HCT116 (cell line): Measurements from ENCODE around the gene RNF151. TPM values are rescaled to one million over a fixed set of nuclear protein-coding genes. Genes with fewer than 3 reads are reported as not detected.

Experiments
- ATAC-seq: fragments of 200-7000 bp; cut with Tn5 transposase; 2 replicates; pipeline ENCODE4 v1.9.1; 2020; ENCODE audit warnings: mild to moderate bottlenecking, moderate library complexity
- BruUV-seq: library from RNA; stranded (reverse); fragments of 400-500 nt; replicated peaks from 2 replicates; lab custom pipeline; 2021; lab: Mats Ljungman, UMichigan
- CTCF ChIA-PET: fragments of 300-600 bp; sonication (Branson Sonifier 250); formaldehyde crosslinking; loops from one replicate; lab custom pipeline; 2021; ENCODE audit warnings: antibody characterized with exemption; lab: Charles Lee
- POLR2A ChIA-PET: fragments of 300-600, 350-600 bp; sonication (Branson Sonifier 250); formaldehyde crosslinking; loops from one replicate; lab custom pipeline; 2021; ENCODE audit warnings: antibody characterized with exemption; lab: Charles Lee
- RAD21 ChIA-PET, 2 experiments: fragments of 300-600 bp; sonication (Branson Sonifier 250); formaldehyde crosslinking; loops; one replicate each; lab custom pipeline; 2023; ENCODE audit warnings: low total read pairs in 2 of 2; ENCODE audit not compliant: uncharacterized antibody in 2 of 2, unreplicated experiment in 2 of 2, low non-redundant PET in 1 of 2; lab: Charles Lee
- DNase-seq: peaks from one replicate; pipeline ENCODE4 v3.0.0-alpha.2; 2010; ENCODE audit warnings: low read depth, low spot score
- H2AFZ ChIP-seq: fragments of 200-600 bp; shearing (Covaris generic), sonication (generic); 2 replicates; pipeline ENCODE4 v1.6.1; 2017; ENCODE audit warnings: low read depth, mixed run types, mixed read lengths, antibody characterized with exemption, low read length; ENCODE audit not compliant: poor library complexity, severe bottlenecking
- H3K27ac ChIP-seq: 2 replicates; pipeline ENCODE4 v1.5.1; 2012; ENCODE audit warnings: low read depth, low read length
- H3K27me3 ChIP-seq: fragments of 200-600 bp; sonication (generic); 2 replicates; pipeline ENCODE4 v1.6.1; 2016; ENCODE audit warnings: mixed run types, low read length, mixed read lengths; ENCODE audit not compliant: insufficient read depth
- H3K36me3 ChIP-seq, 2 experiments: fragments of 200-500 bp in 1 of 2; fragments of 200-600 bp in 1 of 2; sonication (Bioruptor generic) in 1 of 2; sonication (generic) in 1 of 2; 2 replicates each; pipeline versions ENCODE4 v1.5.1 to v1.6.1; 2014 to 2016; ENCODE audit warnings: low read length in 2 of 2, inconsistent platforms in 1 of 2, mixed read lengths in 1 of 2, mixed run types in 1 of 2; ENCODE audit not compliant: insufficient read depth in 2 of 2, control insufficient read depth in 1 of 2
- H3K4me1 ChIP-seq, 2 experiments: fragments of 200-600 bp in 1 of 2; sonication (generic) in 1 of 2; 2 replicates each; pipeline versions ENCODE4 v1.5.1 to v1.6.1; 2012 to 2017; ENCODE audit warnings: low read length in 2 of 2, inconsistent platforms in 1 of 2, mild to moderate bottlenecking in 1 of 2, mixed read lengths in 1 of 2, mixed run types in 1 of 2, moderate library complexity in 1 of 2; ENCODE audit not compliant: insufficient read depth in 2 of 2, control insufficient read depth in 1 of 2
- H3K4me2 ChIP-seq: fragments of 200-600 bp; sonication (generic); 2 replicates; pipeline ENCODE4 v1.6.1; 2017; ENCODE audit warnings: mixed run types, low read length, mixed read lengths
- H3K4me3 ChIP-seq, 2 experiments: fragments of 200-600 bp in 1 of 2; sonication (generic) in 1 of 2; replicated peaks in 1 of 2; 2 replicates each; pipeline ENCODE4 v1.5.1; 2011 to 2016; ENCODE audit warnings: low read length in 2 of 2, control low read depth in 1 of 2, low read depth in 1 of 2, mild to moderate bottlenecking in 1 of 2, mixed read lengths in 1 of 2, mixed run types in 1 of 2
- H3K79me2 ChIP-seq: fragments of 200-600 bp; sonication (generic); 2 replicates; pipeline ENCODE4 v1.6.1; 2017; ENCODE audit warnings: mild to moderate bottlenecking, mixed run types, low read length, moderate library complexity, mixed read lengths; ENCODE audit not compliant: insufficient read depth
- H3K9ac ChIP-seq: fragments of 200-600 bp; sonication (generic); 2 replicates; pipeline ENCODE4 v1.6.1; 2016; ENCODE audit warnings: low read length, mixed read lengths
- H3K9me2 ChIP-seq: fragments of 200-600 bp; sonication (generic), shearing (Covaris generic); 2 replicates; pipeline ENCODE4 v1.6.1; 2017; ENCODE audit warnings: mixed run types, mild to moderate bottlenecking, moderate library complexity; ENCODE audit not compliant: insufficient read depth
- H3K9me3 ChIP-seq, 2 experiments: fragments of 200-500 bp in 1 of 2; fragments of 200-600 bp in 1 of 2; sonication (Bioruptor generic) in 1 of 2; sonication (generic) in 1 of 2; 2 replicates each; pipeline ENCODE4 v1.6.1; 2014 to 2017; ENCODE audit warnings: low read length in 2 of 2, mixed read lengths in 2 of 2, inconsistent platforms in 1 of 2, low read depth in 1 of 2, mild to moderate bottlenecking in 1 of 2, mixed run types in 1 of 2, moderate library complexity in 1 of 2; ENCODE audit not compliant: control insufficient read depth in 1 of 2, insufficient read depth in 1 of 2
- H4K20me1 ChIP-seq: fragments of 200-600 bp; sonication (generic), shearing (Covaris generic); 2 replicates; pipeline ENCODE4 v1.6.1; 2017; ENCODE audit warnings: mixed run types, mild to moderate bottlenecking, moderate library complexity; ENCODE audit not compliant: insufficient read depth
- CBX3 ChIP-seq: IDR thresholded peaks from 2 replicates; pipeline ENCODE4 v1.6.1; 2012; ENCODE audit warnings: low read depth
- CEBPB ChIP-seq: IDR thresholded peaks from 2 replicates; pipeline ENCODE4 v1.6.1; 2012; ENCODE audit warnings: low read depth
- EGR1 ChIP-seq: IDR thresholded peaks from 2 replicates; pipeline ENCODE4 v1.6.1; 2012; ENCODE audit warnings: low read depth
- ELF1 ChIP-seq: IDR thresholded peaks from 2 replicates; pipeline ENCODE4 v1.6.1; 2012; ENCODE audit warnings: low read depth, borderline replicate concordance
- EZH2 ChIP-seq: fragments of 200-600 bp; sonication (generic); IDR thresholded peaks from 2 replicates; pipeline ENCODE4 v1.6.1; 2017; ENCODE audit warnings: antibody characterized with exemption, mixed run types
- POLR2A ChIP-seq: IDR thresholded peaks from 2 replicates; pipeline ENCODE4 v1.7.0; 2011; ENCODE audit warnings: borderline replicate concordance; ENCODE audit not compliant: insufficient read depth, insufficient read length; ENCODE audit errors: extremely low read depth
- POLR2AphosphoS5 ChIP-seq: IDR thresholded peaks from 2 replicates; pipeline ENCODE4 v1.6.1; 2011; ENCODE audit warnings: mild to moderate bottlenecking, low read depth, low read length, moderate library complexity
- RAD21 ChIP-seq: IDR thresholded peaks from 2 replicates; pipeline ENCODE4 v1.6.1; 2012; ENCODE audit warnings: low read depth, mild to moderate bottlenecking
- REST ChIP-seq: IDR thresholded peaks from 2 replicates; pipeline ENCODE4 v1.6.1; 2012; ENCODE audit warnings: low read depth
- ZFX ChIP-seq: fragments of 450-650 bp; IDR thresholded peaks from 2 replicates; pipeline ENCODE4 v1.6.1; 2017
- ZNF274 ChIP-seq: fragments of 200-500 bp; sonication (Bioruptor generic); IDR thresholded peaks from 2 replicates; pipeline ENCODE4 v1.6.1; 2014; ENCODE audit warnings: mild to moderate bottlenecking, low read depth, low read length, inconsistent platforms
- intact Hi-C: fragments of 100-400 bp; cut with micrococcal nuclease; formaldehyde crosslinking; loops from 2 replicates; pipeline ENCODE4 v1.10.0; 2022
- total RNA-seq: library from RNA; stranded (reverse); gene quantifications from one replicate; pipeline ENCODE4 v1.2.1, GENCODE V29; 2021; ENCODE audit not compliant: unreplicated experiment
- TF ChIP-seq, protein P1 (sequence below): IDR thresholded peaks from 2 replicates; pipeline ENCODE4 v1.6.1; 2011; ENCODE audit warnings: mild to moderate bottlenecking, low read length, moderate library complexity; ENCODE audit not compliant: insufficient replicate concordance; ENCODE audit errors: extremely low read depth

RNF151 gene
- total RNA-seq, 1 experiment from 2014 or later: 0.30 TPM

- Histone ChIP-seq H3K27me3 (no peaks in the 10 kb centered on the region), H3K4me3 (peak overlapping the region; percentile 75 to 96), H3K36me3 (peaks cover 0 to 35% of the 10 kb centered on the region in 2 experiments; a peak in 2 of 4 replicates), H4K20me1 (no peaks in the 10 kb centered on the region), H3K4me1 (peaks cover 7 to 18% of the 10 kb centered on the region in 2 experiments), H3K9me3 (no peaks in the 10 kb centered on the region), H3K9ac (peak overlapping the region; percentile 98), H3K27ac (peak overlapping the region; percentile 95), H3K4me2 (peak overlapping the region; percentile 98), H2AFZ (no peak overlapping the region), H3K9me2 (no peaks in the 10 kb centered on the region), H3K79me2 (peaks cover 37% of the 10 kb centered on the region)
- no peak for TF ChIP-seq POLR2AphosphoS5
- DNase-seq: no peak
- ChIA-PET RAD21 (no interaction called here), POLR2A (interaction anchor here (1.1 to 4.0 kb wide), 3 partner anchors 11 to 183 kb away, joined by 4 to 21 read pairs (median 5); partner anchors contain the start of gene TRAF7), CTCF (no interaction called here)
- intact Hi-C loops: no loop called here
- TSS peak; percentile 47 for BruUV-seq
- ATAC-seq: peak; percentile 37
Measured at GRCh38 chr16:1972490-1972877, 5.8 kb downstream of the RNF151 start.

DNA sequence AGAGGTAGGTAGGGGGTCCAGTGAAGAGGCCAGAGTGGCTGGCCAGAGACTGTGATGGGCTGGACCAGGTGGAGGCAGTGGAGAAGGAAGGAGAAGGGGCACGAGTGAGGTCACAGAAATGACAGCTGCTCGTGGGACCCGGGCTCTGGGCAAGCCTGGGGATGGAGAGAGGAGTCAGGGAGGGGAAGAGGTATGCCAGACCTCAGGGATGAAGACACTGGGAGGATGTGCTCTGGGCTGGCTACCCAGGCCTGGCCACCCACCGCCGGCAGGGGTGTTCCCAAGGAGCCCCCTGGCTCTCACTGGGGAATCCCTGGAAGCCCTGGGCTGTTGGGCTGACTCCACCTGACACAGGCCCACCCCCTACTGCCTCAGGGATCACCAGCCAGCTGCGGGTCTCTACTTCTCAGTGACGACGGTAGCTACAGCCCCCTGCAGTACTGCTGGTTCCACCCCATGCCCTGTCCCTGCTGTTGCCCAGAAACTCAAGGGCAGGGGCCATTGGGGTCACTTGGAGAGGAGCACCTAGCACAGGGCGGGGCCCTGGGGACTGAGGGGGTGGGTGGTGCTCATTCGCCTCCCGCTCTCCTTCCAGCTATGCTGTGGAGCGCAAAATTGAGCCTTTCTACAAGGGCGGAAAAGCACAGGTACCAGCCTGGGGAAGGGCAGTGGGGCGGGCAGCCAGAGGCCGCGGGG is 7.0 kb downstream of the RNF151 start:
- no TSS peak for BruUV-seq
- TF ChIP-seq POLR2A (no peak), REST (no peak), EGR1 (no peak), ELF1 (no peak), CBX3 (no peak), ZFX (no peak), EZH2 (no peak), ZNF274 (no peak), RAD21 (no peak), CEBPB (no peak)
- TF ChIP-seq, protein P1, sequence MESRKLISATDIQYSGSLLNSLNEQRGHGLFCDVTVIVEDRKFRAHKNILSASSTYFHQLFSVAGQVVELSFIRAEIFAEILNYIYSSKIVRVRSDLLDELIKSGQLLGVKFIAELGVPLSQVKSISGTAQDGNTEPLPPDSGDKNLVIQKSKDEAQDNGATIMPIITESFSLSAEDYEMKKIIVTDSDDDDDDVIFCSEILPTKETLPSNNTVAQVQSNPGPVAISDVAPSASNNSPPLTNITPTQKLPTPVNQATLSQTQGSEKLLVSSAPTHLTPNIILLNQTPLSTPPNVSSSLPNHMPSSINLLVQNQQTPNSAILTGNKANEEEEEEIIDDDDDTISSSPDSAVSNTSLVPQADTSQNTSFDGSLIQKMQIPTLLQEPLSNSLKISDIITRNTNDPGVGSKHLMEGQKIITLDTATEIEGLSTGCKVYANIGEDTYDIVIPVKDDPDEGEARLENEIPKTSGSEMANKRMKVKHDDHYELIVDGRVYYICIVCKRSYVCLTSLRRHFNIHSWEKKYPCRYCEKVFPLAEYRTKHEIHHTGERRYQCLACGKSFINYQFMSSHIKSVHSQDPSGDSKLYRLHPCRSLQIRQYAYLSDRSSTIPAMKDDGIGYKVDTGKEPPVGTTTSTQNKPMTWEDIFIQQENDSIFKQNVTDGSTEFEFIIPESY: no peak

More for the DNA sequence above, 7.0 kb downstream of the RNF151 start:
- no peaks in the 10 kb centered on the region for H3K27me3 ChIP-seq
- POLR2A ChIA-PET: interaction anchor here (1.4 kb wide), 1 partner anchor 9 kb away, joined by 5 read pairs; the partner anchor contains the start of gene RPS2
- peak overlapping the region; percentile 98 for H3K4me2 ChIP-seq
- H2AFZ ChIP-seq: no peak overlapping the region
- peak overlapping the region; percentile 98 for H3K9ac ChIP-seq
- H3K27ac ChIP-seq: no peak overlapping the region
- peaks cover 0 to 41% of the 10 kb centered on the region in 2 experiments; a peak in 2 of 4 replicates for H3K36me3 ChIP-seq
- H3K9me2 ChIP-seq: no peaks in the 10 kb centered on the region
- RAD21 ChIA-PET: no interaction called here
- no peaks in the 10 kb centered on the region for H3K9me3 ChIP-seq
- ATAC-seq (no peak), DNase-seq (no peak)
- peaks cover 37% of the 10 kb centered on the region for H3K79me2 ChIP-seq
- H3K4me1 ChIP-seq: peaks cover 11 to 29% of the 10 kb centered on the region in 2 experiments
- CTCF ChIA-PET: no interaction called here
- intact Hi-C loops: no loop called here
- H3K4me3 ChIP-seq: peak overlapping the region in 1 of 2 experiments; percentile 96; a peak in 3 of 4 replicates
- no peaks in the 10 kb centered on the region for H4K20me1 ChIP-seq
